ENCODE measurements around the gene ALKBH3.

DNA sequence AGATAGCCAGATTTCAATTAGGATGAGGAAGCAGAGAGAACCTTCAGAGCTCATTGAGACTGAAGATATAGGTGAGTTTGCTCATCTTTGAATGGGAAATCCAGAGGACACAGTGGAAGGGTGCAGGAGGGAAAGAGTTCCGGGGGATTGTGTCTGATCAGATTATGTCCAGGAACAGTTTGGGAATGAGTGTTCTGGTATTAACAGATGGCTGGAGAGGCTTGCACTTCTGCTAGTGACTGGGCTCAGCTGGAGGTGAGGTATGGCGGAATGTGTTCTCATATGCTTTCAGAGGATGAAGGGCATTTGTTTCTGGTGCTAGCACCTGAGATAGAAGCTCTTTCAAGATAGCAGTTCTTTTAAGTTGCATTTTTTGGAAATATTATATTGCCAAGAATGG is 27.6 kb downstream of the ALKBH3 start:
- no peak for TF ChIP-seq POLR2A (IDR thresholded peaks at IDR 0.05)
- TF ChIP-seq, protein P1, sequence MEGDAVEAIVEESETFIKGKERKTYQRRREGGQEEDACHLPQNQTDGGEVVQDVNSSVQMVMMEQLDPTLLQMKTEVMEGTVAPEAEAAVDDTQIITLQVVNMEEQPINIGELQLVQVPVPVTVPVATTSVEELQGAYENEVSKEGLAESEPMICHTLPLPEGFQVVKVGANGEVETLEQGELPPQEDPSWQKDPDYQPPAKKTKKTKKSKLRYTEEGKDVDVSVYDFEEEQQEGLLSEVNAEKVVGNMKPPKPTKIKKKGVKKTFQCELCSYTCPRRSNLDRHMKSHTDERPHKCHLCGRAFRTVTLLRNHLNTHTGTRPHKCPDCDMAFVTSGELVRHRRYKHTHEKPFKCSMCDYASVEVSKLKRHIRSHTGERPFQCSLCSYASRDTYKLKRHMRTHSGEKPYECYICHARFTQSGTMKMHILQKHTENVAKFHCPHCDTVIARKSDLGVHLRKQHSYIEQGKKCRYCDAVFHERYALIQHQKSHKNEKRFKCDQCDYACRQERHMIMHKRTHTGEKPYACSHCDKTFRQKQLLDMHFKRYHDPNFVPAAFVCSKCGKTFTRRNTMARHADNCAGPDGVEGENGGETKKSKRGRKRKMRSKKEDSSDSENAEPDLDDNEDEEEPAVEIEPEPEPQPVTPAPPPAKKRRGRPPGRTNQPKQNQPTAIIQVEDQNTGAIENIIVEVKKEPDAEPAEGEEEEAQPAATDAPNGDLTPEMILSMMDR (IDR thresholded peaks at IDR 0.05) = no peak

Data from testis (tissue), 2 donors.